CD14-positive monocyte (primary cell): ENCODE results near the gene NUP35. TPM values are rescaled to one million over a fixed set of nuclear protein-coding genes. Genes with fewer than 3 reads are reported as not detected.
A peak's percentile ranks its signal among the peaks of the same experiment; 100 is the strongest.

ENCODE experiments used
- DNase-seq, 3 donors: peaks; one replicate each; pipeline ENCODE4 v3.0.0-alpha.2; 2011 to 2022
- H2AFZ ChIP-seq: 2 replicates; pipeline ENCODE4 v1.6.0; 2012; ENCODE audit warnings: mild to moderate bottlenecking, low read depth, low read length, inconsistent platforms; ENCODE audit not compliant: insufficient read depth, poor library complexity, severe bottlenecking
- H3K27ac ChIP-seq, 2 donors: 1 replicate in 1 of 2; 2 replicates in 1 of 2; pipeline ENCODE4 v1.5.1; 2012 to 2013; ENCODE audit warnings: low read length in 2 of 2, control low read depth in 1 of 2, inconsistent platforms in 1 of 2, low read depth in 1 of 2, mild to moderate bottlenecking in 1 of 2
- H3K27me3 ChIP-seq, 2 donors: one replicate each; pipeline versions ENCODE4 v1.6.0 to v1.6.1; 2011 to 2013; ENCODE audit warnings: low read length in 2 of 2; ENCODE audit not compliant: control insufficient read depth in 2 of 2, insufficient read depth in 2 of 2
- H3K36me3 ChIP-seq, 2 donors: replicated peaks in 1 of 2; 1 replicate in 1 of 2; 2 replicates in 1 of 2; pipeline versions ENCODE4 v1.5.1 to v1.6.1; 2012 to 2013; ENCODE audit warnings: low read length in 2 of 2, control low read depth in 1 of 2, inconsistent platforms in 1 of 2, mild to moderate bottlenecking in 1 of 2; ENCODE audit not compliant: insufficient read depth in 2 of 2, control insufficient read depth in 1 of 2
- H3K4me1 ChIP-seq, 2 donors: 1 replicate in 1 of 2; 2 replicates in 1 of 2; pipeline versions ENCODE4 v1.5.1 to v1.6.1; 2012 to 2013; ENCODE audit warnings: low read length in 2 of 2, control low read depth in 1 of 2, inconsistent platforms in 1 of 2, mild to moderate bottlenecking in 1 of 2, moderate library complexity in 1 of 2; ENCODE audit not compliant: insufficient read depth in 2 of 2, control insufficient read depth in 1 of 2
- H3K4me2 ChIP-seq: replicated peaks from 2 replicates; pipeline ENCODE3; 2012; ENCODE audit warnings: low read length, moderate library complexity, mild to moderate bottlenecking; ENCODE audit not compliant: poor library complexity, severe bottlenecking; ENCODE audit errors: extremely low read depth
- H3K4me3 ChIP-seq, 3 experiments: fragments of 200-600 bp in 1 of 3; sonication (generic) in 1 of 3; replicated peaks in 1 of 3; 1 replicate in 2 of 3; 2 replicates in 1 of 3; pipeline ENCODE4 v1.5.1; 2011 to 2013; ENCODE audit warnings: low read length in 3 of 3, mild to moderate bottlenecking in 3 of 3, control low read depth in 2 of 3, low read depth in 2 of 3, inconsistent platforms in 1 of 3, moderate library complexity in 1 of 3
- H3K79me2 ChIP-seq: 2 replicates; pipeline ENCODE4 v1.6.0; 2012; ENCODE audit warnings: mild to moderate bottlenecking, control low read depth, inconsistent platforms, low read length, moderate library complexity; ENCODE audit not compliant: insufficient read depth
- H3K9ac ChIP-seq: 2 replicates; pipeline ENCODE4 v1.6.0; 2017; ENCODE audit warnings: low read length, mild to moderate bottlenecking; ENCODE audit not compliant: insufficient read depth, poor library complexity, severe bottlenecking
- H3K9me3 ChIP-seq, 2 donors: replicated peaks in 1 of 2; 1 replicate in 1 of 2; 2 replicates in 1 of 2; pipeline versions ENCODE4 v1.5.1 to v1.6.1; 2012 to 2013; ENCODE audit warnings: low read length in 2 of 2, control low read depth in 1 of 2; ENCODE audit not compliant: control insufficient read depth in 1 of 2, insufficient read depth in 1 of 2
- H4K20me1 ChIP-seq: 2 replicates; pipeline ENCODE4 v1.6.0; 2012; ENCODE audit warnings: mild to moderate bottlenecking, low read length, control low read depth, moderate library complexity; ENCODE audit not compliant: insufficient read depth
- H3K27ac Mint-ChIP-seq, 7 donors: one replicate each; pipeline ENCODE4 v1.8.0; 2020; ENCODE audit warnings: mild to moderate bottlenecking in 7 of 7, mixed read lengths in 7 of 7, moderate library complexity in 6 of 7, inconsistent platforms in 2 of 7
- H3K27me3 Mint-ChIP-seq, 3 donors: one replicate each; pipeline ENCODE4 v1.8.0; 2021 to 2022; ENCODE audit warnings: low read depth in 3 of 3, mild to moderate bottlenecking in 3 of 3, mixed read lengths in 3 of 3, moderate library complexity in 3 of 3, inconsistent platforms in 1 of 3
- H3K36me3 Mint-ChIP-seq, 2 donors: one replicate each; pipeline ENCODE4 v1.8.0; 2020; ENCODE audit warnings: mixed read lengths in 2 of 2, inconsistent platforms in 1 of 2, mild to moderate bottlenecking in 1 of 2
- H3K4me1 Mint-ChIP-seq: one replicate; pipeline ENCODE4 v1.8.0; 2020; ENCODE audit warnings: mild to moderate bottlenecking, mixed read lengths
- H3K4me3 Mint-ChIP-seq, 2 donors: one replicate each; pipeline ENCODE4 v1.8.0; 2020; ENCODE audit warnings: mild to moderate bottlenecking in 2 of 2, mixed read lengths in 2 of 2, moderate library complexity in 1 of 2
- H3K9me3 Mint-ChIP-seq, 7 donors: one replicate each; pipeline ENCODE4 v1.8.0; 2020 to 2022; ENCODE audit warnings: mixed read lengths in 7 of 7, mild to moderate bottlenecking in 6 of 7, moderate library complexity in 6 of 7, inconsistent platforms in 2 of 7
- CTCF ChIP-seq: fragments of 200-600 bp; IDR thresholded peaks from one replicate; pipeline ENCODE4 v1.8.0; 2022; ENCODE audit warnings: antibody characterized with exemption, mild to moderate bottlenecking
- WGBS: methylation state at CpG from one replicate; pipeline ENCODE4 v1.1.5; 2013; ENCODE audit warnings: missing lambda C conversion rate; ENCODE audit not compliant: insufficient coverage; 5-methylcytosine and 5-hydroxymethylcytosine counted together
- intact Hi-C, 2 donors: fragments of 100-400 bp; cut with micrococcal nuclease; formaldehyde crosslinking; loops; one replicate each; pipeline versions ENCODE4 v1.15.0 to v1.15.1; 2023
- polyA plus RNA-seq, 3 donors: library from polyadenylated mRNA; depleted of rRNA in 1 of 3; unstranded in 2 of 3; stranded (reverse) in 1 of 3; fragments of 300-500 nt in 2 of 3; fragments of >200 nt in 1 of 3; fragmentation: Illumina TruSeq in 2 of 3; gene quantifications; 1 replicate in 2 of 3; 2 replicates in 1 of 3; pipeline ENCODE4 v1.2.3, GENCODE V29; 2012 to 2021

NUP35 gene
- polyA plus RNA-seq, 3 donors: 1.5 to 4.7 (median 2.0) TPM

GRCh38 chr2:183123117-183123958 is 905 bp upstream of the NUP35 start:
- Mint-ChIP-seq H3K4me3 (peak overlapping the region; percentile 91 to 93), H3K9me3 (peaks cover 0 to 3% (median 0%) of the 10 kb centered on the region in 7 donors), H3K36me3 (no peaks in the 10 kb centered on the region), H3K27me3 (peaks cover 3 to 29% (median 6%) of the 10 kb centered on the region in 3 donors), H3K27ac (no peak overlapping the region), H3K4me1 (peaks cover 21% of the 10 kb centered on the region)
- Histone ChIP-seq H3K36me3 (peaks cover 0 to 4% of the 10 kb centered on the region in 2 donors), H4K20me1 (no peaks in the 10 kb centered on the region), H3K27ac (peak overlapping the region in 1 of 2 donors; percentile 69), H3K27me3 (peaks cover 0 to 4% of the 10 kb centered on the region in 2 donors), H3K9me3 (no peaks in the 10 kb centered on the region), H3K9ac (no peak overlapping the region), H3K4me3 (peak overlapping the region; percentile 77 to 96 (median 85)), H3K79me2 (peaks cover 40% of the 10 kb centered on the region), H2AFZ (peak overlapping the region; percentile 89), H3K4me2 (peak overlapping the region; percentile 90), H3K4me1 (peaks cover 13 to 27% of the 10 kb centered on the region in 2 donors)
- DNase-seq: no peak
- WGBS: no CpG with 5 or more reads among the region's 17 CpGs
- TF ChIP-seq CTCF: no peak
- intact Hi-C loops: no loop called here

- peaks cover 44% of the 10 kb centered on the region for H3K79me2 ChIP-seq
- Mint-ChIP-seq H3K4me1 (peaks cover 21% of the 10 kb centered on the region), H3K27ac (peak overlapping the region in 5 of 7 donors; percentile 78 to 92 (median 90)), H3K36me3 (peaks cover 1 to 2% of the 10 kb centered on the region in 2 donors), H3K9me3 (peaks cover 0 to 3% (median 0%) of the 10 kb centered on the region in 7 donors), H3K4me3 (peak overlapping the region; percentile 91 to 93), H3K27me3 (peaks cover 3 to 28% (median 6%) of the 10 kb centered on the region in 3 donors)
- DNase-seq: no peak
- peaks cover 0 to 4% of the 10 kb centered on the region in 2 donors for H3K27me3 ChIP-seq
- peak overlapping the region; percentile 61 to 69 for H3K27ac ChIP-seq
- peaks cover 2 to 9% of the 10 kb centered on the region in 2 donors for H3K36me3 ChIP-seq
- H3K4me3 ChIP-seq: peak overlapping the region; percentile 77 to 96 (median 85)
- peaks cover 13 to 27% of the 10 kb centered on the region in 2 donors for H3K4me1 ChIP-seq
- H4K20me1 ChIP-seq: no peaks in the 10 kb centered on the region
- H3K9ac ChIP-seq: peak overlapping the region; percentile 58
- H3K4me2 ChIP-seq: peak overlapping the region; percentile 90
- no peak for TF ChIP-seq CTCF
- peak overlapping the region; percentile 89 for H2AFZ ChIP-seq
- H3K9me3 ChIP-seq: no peaks in the 10 kb centered on the region
- 0% methylated on average over 1 of the region's 7 CpGs for WGBS
- intact Hi-C loops: no loop called here
These were observed 353 bp upstream of the NUP35 start for GRCh38 chr2:183123959-183124221.
